HG03196 (cell line): ENCODE results near the gene ANKRD60.

ENCODE experiments used
- ATAC-seq: cut with Tn5 transposase; IDR thresholded peaks from one replicate; pipeline ENCODE4 v1.9.1; 2021; ENCODE audit not compliant: unreplicated experiment

The ANKRD60 gene

GRCh38 chr20:58245181-58245891 is 16.9 kb upstream of the ANKRD60 start:
- ATAC-seq: no peak

GRCh38 chr20:58244517-58245030 is 16.1 kb upstream of the ANKRD60 start:
- no peak for ATAC-seq

GRCh38 chr20:58243653-58244410 is 15.4 kb upstream of the ANKRD60 start:
- ATAC-seq: no peak

- ATAC-seq: no peak
Observed at GRCh38 chr20:58242824-58243223, 14.4 kb upstream of the ANKRD60 start.

GRCh38 chr20:58241766-58242465 is 13.5 kb upstream of the ANKRD60 start:
- no peak for ATAC-seq

- ATAC-seq: no peak
Observed at GRCh38 chr20:58240471-58240870, 12.0 kb upstream of the ANKRD60 start.

- ATAC-seq: no peak
Observed at GRCh38 chr20:58239216-58239615, 10.8 kb upstream of the ANKRD60 start.

GRCh38 chr20:58238490-58238889 is 10.0 kb upstream of the ANKRD60 start:
- ATAC-seq: no peak

GRCh38 chr20:58237318-58238132 is 9.1 kb upstream of the ANKRD60 start:
- no peak for ATAC-seq

- peak; percentile 79 for ATAC-seq
Observed at GRCh38 chr20:58236612-58237317, 8.3 kb upstream of the ANKRD60 start.

GRCh38 chr20:58235010-58235409 is 6.6 kb upstream of the ANKRD60 start:
- no peak for ATAC-seq

- ATAC-seq: no peak
Observed at GRCh38 chr20:58233881-58234528, 5.6 kb upstream of the ANKRD60 start.

- ATAC-seq: no peak
Observed at GRCh38 chr20:58233393-58233792, 4.9 kb upstream of the ANKRD60 start.

GRCh38 chr20:58231683-58232082 is 3.2 kb upstream of the ANKRD60 start:
- no peak for ATAC-seq

- ATAC-seq: no peak
Observed at GRCh38 chr20:58229198-58229798, 845 bp upstream of the ANKRD60 start.

- ATAC-seq: no peak
Observed at GRCh38 chr20:58228103-58228483, 360 bp downstream of the ANKRD60 start.

GRCh38 chr20:58227391-58228102 is 906 bp downstream of the ANKRD60 start:
- no peak for ATAC-seq

- no peak for ATAC-seq
Observed at GRCh38 chr20:58225452-58226200, 2.8 kb downstream of the ANKRD60 start.
